Measurements from ENCODE around the gene C22orf23.
A peak's percentile ranks its signal among the peaks of the same experiment; 100 is the strongest.
"Not testable (repeated sequence)": the region's sequence is repeated elsewhere in the genome, so short reads cannot be mapped to it uniquely, and the experiment has no call there.

The C22orf23 gene

GRCh38 chr22:37954686-37955085 lies 1.3 kb upstream of the C22orf23 start:
- DNase-seq (ENCODE audit: low read depth, low spot score), result no peak

- DNase-seq (ENCODE audit: low read depth, low spot score), result no peak
Measured at GRCh38 chr22:37953062-37953436, 352 bp downstream of the C22orf23 start.

GRCh38 chr22:37952629-37953028 lies 772 bp downstream of the C22orf23 start:
- not testable (repeated sequence) for DNase-seq (ENCODE audit: low read depth, low spot score)

- no peak for DNase-seq (ENCODE audit: low read depth, low spot score)
Measured at GRCh38 chr22:37951305-37951704, 2.1 kb downstream of the C22orf23 start.

GRCh38 chr22:37947142-37947795 lies 6.1 kb downstream of the C22orf23 start:
- DNase-seq (ENCODE audit: low read depth, low spot score), result not testable (repeated sequence)

- DNase-seq (ENCODE audit: low read depth, low spot score), result not testable (repeated sequence)
Measured at GRCh38 chr22:37944423-37944822, 9.0 kb downstream of the C22orf23 start.

GRCh38 chr22:37943825-37944198 lies 9.6 kb downstream of the C22orf23 start:
- DNase-seq (ENCODE audit: low read depth, low spot score), result no peak

- DNase-seq (ENCODE audit: low read depth, low spot score), result no peak
Measured at GRCh38 chr22:37943136-37943824, 10.1 kb downstream of the C22orf23 start.

- DNase-seq (ENCODE audit: low read depth, low spot score), result no peak
Measured at GRCh38 chr22:37942133-37942532, 11.3 kb downstream of the C22orf23 start.

GRCh38 chr22:37940698-37941376 lies 12.6 kb downstream of the C22orf23 start:
- no peak for DNase-seq (ENCODE audit: low read depth, low spot score)

GRCh38 chr22:37933711-37934376 lies 19.6 kb downstream of the C22orf23 start:
- DNase-seq (ENCODE audit: low read depth, low spot score), result peak; percentile 49

GRCh38 chr22:37932821-37933578 lies 20.4 kb downstream of the C22orf23 start:
- DNase-seq (ENCODE audit: low read depth, low spot score), result no peak

- no peak for DNase-seq (ENCODE audit: low read depth, low spot score)
Measured at GRCh38 chr22:37932401-37932800, 21.0 kb downstream of the C22orf23 start.

GRCh38 chr22:37931893-37932389 lies 21.5 kb downstream of the C22orf23 start:
- no peak for DNase-seq (ENCODE audit: low read depth, low spot score)

GRCh38 chr22:37930952-37931440 lies 22.4 kb downstream of the C22orf23 start:
- DNase-seq (ENCODE audit: low read depth, low spot score), result no peak

- DNase-seq (ENCODE audit: low read depth, low spot score), result no peak
Measured at GRCh38 chr22:37930270-37930951, 23.0 kb downstream of the C22orf23 start.

- no peak for DNase-seq (ENCODE audit: low read depth, low spot score)
Measured at GRCh38 chr22:37929390-37929789, 24.0 kb downstream of the C22orf23 start.

- no peak for DNase-seq (ENCODE audit: low read depth, low spot score)
Measured at GRCh38 chr22:37927637-37927936, 25.8 kb downstream of the C22orf23 start.

- no peak for DNase-seq (ENCODE audit: low read depth, low spot score)
Measured at GRCh38 chr22:37926771-37927636, 26.4 kb downstream of the C22orf23 start.

GRCh38 chr22:37926358-37926757 lies 27.0 kb downstream of the C22orf23 start:
- DNase-seq (ENCODE audit: low read depth, low spot score), result no peak

All from activated naive CD8-positive, alpha-beta T cell treated with anti-CD3 and anti-CD28 coated beads, Interleukin-2, amount 50 U/mL, for 16 hours (primary cell).